DND-41 (cell line): ENCODE measurements around the gene GREM2.

Experiments
- EZH2 ChIP-seq: IDR thresholded peaks from 3 replicates; pipeline ENCODE4 v1.6.1; 2012; ENCODE audit warnings: borderline replicate concordance, low read depth, mild to moderate bottlenecking, moderate library complexity, low read length, inconsistent platforms; ENCODE audit not compliant: severe bottlenecking
- TF ChIP-seq, protein P1 (sequence below): IDR thresholded peaks from 2 replicates; pipeline ENCODE4 v1.5.1; 2012; ENCODE audit warnings: borderline replicate concordance, low read length, moderate library complexity, mild to moderate bottlenecking; ENCODE audit not compliant: poor library complexity, severe bottlenecking; ENCODE audit errors: extremely low read depth

DNA sequence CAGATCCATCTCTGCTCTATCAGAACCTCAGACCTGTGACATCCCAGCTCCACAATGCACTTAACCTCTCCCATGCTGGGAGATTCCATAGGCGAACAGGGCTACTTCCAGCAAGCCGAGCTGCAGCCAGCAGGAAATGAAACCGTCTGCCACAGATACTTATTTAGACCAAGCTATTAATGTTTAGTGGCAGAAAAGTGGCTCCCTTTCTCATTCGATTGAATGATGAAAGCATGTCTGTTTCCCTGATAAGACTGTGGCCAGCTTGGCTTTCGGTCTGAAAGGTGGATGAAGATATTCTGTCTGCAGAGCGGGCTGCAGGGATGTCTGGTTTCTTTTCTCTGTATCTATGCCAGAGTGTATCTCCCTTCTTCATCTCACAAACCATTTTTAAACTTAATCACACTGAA lies 146.4 kb downstream of the GREM2 start:
- TF ChIP-seq, protein P1, sequence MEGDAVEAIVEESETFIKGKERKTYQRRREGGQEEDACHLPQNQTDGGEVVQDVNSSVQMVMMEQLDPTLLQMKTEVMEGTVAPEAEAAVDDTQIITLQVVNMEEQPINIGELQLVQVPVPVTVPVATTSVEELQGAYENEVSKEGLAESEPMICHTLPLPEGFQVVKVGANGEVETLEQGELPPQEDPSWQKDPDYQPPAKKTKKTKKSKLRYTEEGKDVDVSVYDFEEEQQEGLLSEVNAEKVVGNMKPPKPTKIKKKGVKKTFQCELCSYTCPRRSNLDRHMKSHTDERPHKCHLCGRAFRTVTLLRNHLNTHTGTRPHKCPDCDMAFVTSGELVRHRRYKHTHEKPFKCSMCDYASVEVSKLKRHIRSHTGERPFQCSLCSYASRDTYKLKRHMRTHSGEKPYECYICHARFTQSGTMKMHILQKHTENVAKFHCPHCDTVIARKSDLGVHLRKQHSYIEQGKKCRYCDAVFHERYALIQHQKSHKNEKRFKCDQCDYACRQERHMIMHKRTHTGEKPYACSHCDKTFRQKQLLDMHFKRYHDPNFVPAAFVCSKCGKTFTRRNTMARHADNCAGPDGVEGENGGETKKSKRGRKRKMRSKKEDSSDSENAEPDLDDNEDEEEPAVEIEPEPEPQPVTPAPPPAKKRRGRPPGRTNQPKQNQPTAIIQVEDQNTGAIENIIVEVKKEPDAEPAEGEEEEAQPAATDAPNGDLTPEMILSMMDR = no peak
- TF ChIP-seq EZH2 = no peak
